ENCODE results near the gene PRSS36. TPM values are rescaled to one million over a fixed set of nuclear protein-coding genes. Genes with fewer than 3 reads are reported as not detected.
"Not testable (repeated sequence)": the region's sequence is repeated elsewhere in the genome, so short reads cannot be mapped to it uniquely, and the experiment has no call there.

PRSS36 gene
- total RNA-seq, 1 donor from 2014 or later = 0.99 TPM

GRCh38 chr16:31141489-31142108 lies 8.3 kb downstream of the PRSS36 start:
- no peak for DNase-seq

- not testable (repeated sequence) for DNase-seq
Observed at GRCh38 chr16:31141071-31141469, 8.8 kb downstream of the PRSS36 start.

- no peak for DNase-seq
Observed at GRCh38 chr16:31138621-31139578, 11.0 kb downstream of the PRSS36 start.

- DNase-seq = not testable (repeated sequence)
Observed at GRCh38 chr16:31136822-31137499, 12.9 kb downstream of the PRSS36 start.

GRCh38 chr16:31136287-31136662 lies 13.6 kb downstream of the PRSS36 start:
- no peak for DNase-seq

GRCh38 chr16:31135535-31136286 lies 14.2 kb downstream of the PRSS36 start, which contains the start of gene PRSS8:
PRSS8 (minus strand) TSS chr16:31135727; CDS start chr16:31135498, 229 bp downstream.
- no peak for DNase-seq

GRCh38 chr16:31134625-31135534 lies 15.0 kb downstream of the PRSS36 start:
- DNase-seq = no peak

- DNase-seq = no peak
Observed at GRCh38 chr16:31134091-31134571, 15.7 kb downstream of the PRSS36 start.

GRCh38 chr16:31133046-31133501 lies 16.8 kb downstream of the PRSS36 start:
- DNase-seq = no peak

- DNase-seq = no peak
Observed at GRCh38 chr16:31132303-31132979, 17.4 kb downstream of the PRSS36 start.

GRCh38 chr16:31131841-31132271 lies 18.0 kb downstream of the PRSS36 start:
- no peak for DNase-seq

- no peak for DNase-seq
Observed at GRCh38 chr16:31131416-31131815, 18.4 kb downstream of the PRSS36 start.

- no peak for DNase-seq
Observed at GRCh38 chr16:31130899-31131298, 19.0 kb downstream of the PRSS36 start.

- no peak for DNase-seq
Observed at GRCh38 chr16:31130336-31130891, 19.5 kb downstream of the PRSS36 start.

- DNase-seq = no peak
Observed at GRCh38 chr16:31129568-31130335, 20.1 kb downstream of the PRSS36 start.

GRCh38 chr16:31128711-31129567 lies 20.9 kb downstream of the PRSS36 start:
- no peak for DNase-seq

- DNase-seq = no peak
Observed at GRCh38 chr16:31127182-31127581, 22.7 kb downstream of the PRSS36 start.

- DNase-seq = no peak
Observed at GRCh38 chr16:31125844-31126243, 24.0 kb downstream of the PRSS36 start.
